C1 segment of cervical spinal cord (tissue), 14 donors: Measurements from ENCODE around the gene CCSAP.

Source experiments
- DNase-seq, 14 donors: peaks; one replicate each; lab custom pipeline; 2025; lab: John Stamatoyannopoulos, UW

The CCSAP gene

DNA sequence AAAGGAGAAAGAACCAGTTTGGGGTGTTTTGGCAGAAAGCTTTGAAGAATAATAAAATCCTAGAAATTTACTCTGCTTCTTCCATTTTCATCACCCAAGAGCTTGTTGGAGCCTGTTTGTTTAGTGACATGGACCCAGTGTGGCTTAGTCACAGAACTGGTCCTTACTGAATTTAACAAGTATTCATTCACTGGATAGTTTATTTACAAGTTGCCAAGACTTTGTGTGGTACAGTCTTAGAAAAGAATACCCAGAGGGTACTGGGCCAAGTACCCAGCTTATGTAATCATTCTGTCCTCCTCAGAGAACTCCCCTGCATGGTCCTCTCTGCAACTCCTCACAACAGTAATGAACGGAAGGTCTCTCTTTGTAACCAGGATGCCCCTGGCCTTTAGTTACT is 55.6 kb downstream of the CCSAP start:
- peak in 1 of 14 donors; percentile 25 for DNase-seq

GRCh38 chr1:229286099-229286766 is 56.6 kb downstream of the CCSAP start:
- DNase-seq, result no peak

DNA sequence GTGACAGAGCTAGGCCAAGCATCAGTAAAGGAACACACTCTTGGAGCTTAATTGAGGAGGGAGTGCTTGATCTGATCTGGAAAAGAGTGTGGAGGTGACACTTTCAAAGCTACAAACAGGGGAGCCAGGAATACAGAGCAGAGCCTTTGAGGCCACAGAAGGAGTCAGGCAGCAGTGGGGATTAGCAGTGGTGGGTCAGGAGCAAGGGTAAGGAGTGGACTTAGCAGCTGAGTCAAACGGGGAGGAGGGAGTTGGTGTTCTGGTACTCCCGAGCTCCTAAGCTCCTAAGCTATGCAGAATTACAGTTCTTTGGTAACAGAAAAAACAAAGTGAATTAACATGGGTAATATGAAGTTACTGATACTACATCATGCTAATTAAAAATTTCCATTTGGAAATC is 57.4 kb downstream of the CCSAP start:
- no peak for DNase-seq

- no peak for DNase-seq
Measured at GRCh38 chr1:229284887-229285286, 58.0 kb downstream of the CCSAP start.

- peak in 7 of 14 donors; percentile 17 to 46 (median 26) for DNase-seq
Measured at GRCh38 chr1:229283183-229283611, 59.6 kb downstream of the CCSAP start.

- DNase-seq, result no peak
Measured at GRCh38 chr1:229282295-229282823, 60.5 kb downstream of the CCSAP start.

DNA sequence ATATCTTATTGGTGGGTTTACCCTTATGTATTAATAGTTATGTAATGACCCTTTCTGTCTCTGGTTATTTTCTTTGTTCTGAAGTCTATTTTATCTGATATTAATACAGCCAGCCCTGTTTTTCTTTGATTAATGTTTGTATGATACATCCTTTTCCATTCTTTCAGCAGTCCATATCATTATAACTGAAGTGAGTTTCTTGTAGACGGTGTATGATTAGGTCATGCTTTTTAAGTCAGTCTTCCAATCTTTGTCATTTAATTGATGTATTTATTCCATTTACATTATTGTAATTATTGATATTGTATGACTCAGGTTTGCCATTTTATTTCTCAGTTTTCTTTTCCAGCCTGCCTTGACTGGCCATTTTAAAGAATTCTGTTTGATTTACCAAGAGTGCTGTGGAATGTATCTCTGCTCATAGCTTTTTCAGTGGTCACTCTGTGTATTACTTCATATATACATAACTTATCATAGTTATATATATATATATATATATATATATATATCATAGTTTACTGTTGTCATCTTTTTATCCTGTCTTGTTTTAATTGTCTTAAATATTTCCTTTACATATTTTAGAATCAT is 61.4 kb downstream of the CCSAP start:
- DNase-seq, result no peak

- DNase-seq, result no peak
Measured at GRCh38 chr1:229280921-229281320, 61.9 kb downstream of the CCSAP start.

- no peak for DNase-seq
Measured at GRCh38 chr1:229280037-229280828, 62.6 kb downstream of the CCSAP start.

DNA sequence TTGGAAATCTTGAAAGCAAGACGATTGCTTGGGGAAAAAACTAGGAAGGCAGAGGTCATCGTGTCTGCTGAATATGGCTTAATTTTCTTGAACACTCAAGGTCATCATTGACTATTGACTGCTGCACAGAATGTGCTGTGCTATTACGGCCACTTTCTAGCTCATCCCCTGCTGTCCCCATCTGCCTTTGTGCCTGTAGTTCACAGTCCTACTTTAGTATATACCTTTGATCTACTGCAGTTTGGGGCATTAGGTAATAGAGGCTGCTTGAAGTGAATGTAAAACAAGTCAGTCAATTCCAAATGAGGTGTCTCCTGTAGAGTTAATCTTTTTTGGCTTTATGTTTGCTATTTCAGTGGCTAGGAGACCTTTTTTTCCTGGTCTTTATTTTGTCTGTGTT is 63.6 kb downstream of the CCSAP start:
- peak in 1 of 14 donors; percentile 47 for DNase-seq

GRCh38 chr1:229278120-229278741 is 64.6 kb downstream of the CCSAP start:
- no peak for DNase-seq

DNA sequence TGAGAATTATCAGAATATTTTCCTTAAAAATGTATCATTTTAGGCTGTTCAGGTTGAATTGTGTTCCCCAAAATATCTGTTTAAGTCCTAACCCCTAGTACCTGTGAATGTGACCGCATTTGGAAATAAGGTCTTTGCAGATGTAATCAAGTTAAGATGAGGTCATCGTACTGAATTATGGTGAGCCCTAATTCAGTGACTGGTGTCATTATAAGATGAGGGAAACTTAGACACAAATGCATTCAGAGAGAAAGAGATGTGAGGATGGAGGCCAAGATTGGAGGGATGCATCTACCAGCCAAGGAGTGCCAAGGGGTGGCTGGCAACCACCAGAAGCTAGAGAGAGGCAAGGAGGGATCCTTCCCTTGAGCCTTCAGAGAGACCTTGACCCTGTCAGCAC is 67.8 kb downstream of the CCSAP start:
- DNase-seq, result no peak

GRCh38 chr1:229273507-229274232 is 69.2 kb downstream of the CCSAP start:
- no peak for DNase-seq

DNA sequence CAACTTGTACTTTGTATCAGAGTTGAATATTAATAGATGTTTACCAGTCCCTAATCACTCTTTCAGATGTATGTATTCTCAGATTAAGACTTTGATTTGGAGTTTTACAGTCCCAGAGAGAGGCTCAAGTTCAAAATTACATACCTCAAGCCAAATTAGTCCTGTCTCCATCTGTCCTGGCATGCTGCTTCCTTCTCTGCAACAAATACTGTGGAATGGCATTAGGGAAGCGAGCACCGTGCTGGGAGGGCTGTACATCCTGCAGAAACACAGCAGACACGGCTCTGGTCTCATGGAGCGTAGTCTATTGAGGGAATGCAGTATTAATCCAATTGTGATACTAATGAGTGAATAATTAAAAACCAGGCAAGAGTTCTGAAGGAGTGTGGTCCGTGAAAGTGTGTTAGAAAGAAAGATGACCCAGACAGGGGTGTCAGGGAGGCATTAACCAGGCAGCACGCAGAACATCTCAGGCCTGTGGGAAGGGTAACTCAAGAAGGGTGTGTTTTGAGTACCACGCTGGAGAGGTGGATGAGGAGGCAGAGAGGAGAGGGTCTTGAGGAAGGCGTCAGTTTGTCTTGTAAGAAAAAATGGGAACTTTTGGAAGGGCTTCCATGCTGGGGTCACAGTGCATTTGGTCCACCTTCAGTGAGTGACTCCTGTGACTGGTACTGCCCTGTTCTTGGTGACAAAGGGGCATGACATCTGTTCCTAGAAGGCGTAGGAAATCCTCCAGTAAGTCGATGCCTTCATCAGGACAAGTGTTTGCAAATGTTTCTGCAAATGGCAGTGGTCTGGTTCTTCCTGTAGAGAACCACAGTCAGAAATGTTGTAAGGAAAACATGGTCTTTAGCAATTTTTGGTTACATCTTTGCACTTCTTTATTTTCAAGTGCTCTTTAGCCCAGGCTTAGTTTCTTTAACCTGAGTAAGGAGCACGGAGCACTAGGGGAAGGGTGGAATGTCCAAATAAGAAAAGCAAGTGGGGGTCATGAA is 70.4 kb downstream of the CCSAP start:
- peak in 1 of 14 donors; percentile 86 for DNase-seq

- DNase-seq, result peak in 3 of 14 donors; percentile 63 to 86 (median 82)
Measured at GRCh38 chr1:229271448-229272159, 71.2 kb downstream of the CCSAP start.
